Panc1 (cell line): ENCODE measurements around the gene ARG2. TPM values are rescaled to one million over a fixed set of nuclear protein-coding genes. Genes with fewer than 3 reads are reported as not detected.
A peak's percentile ranks its signal among the peaks of the same experiment; 100 is the strongest.

Source experiments
- ATAC-seq: fragments of 200-7000 bp; cut with Tn5 transposase; 2 replicates; pipeline ENCODE4 v1.9.1; 2020; ENCODE audit warnings: mild to moderate bottlenecking, moderate library complexity
- BruUV-seq: library from RNA; stranded (reverse); fragments of 400-500 nt; replicated peaks from 2 replicates; lab custom pipeline; 2021; lab: Mats Ljungman, UMichigan
- CTCF ChIA-PET: fragments of 300-600 bp; sonication (Branson Sonifier 250); formaldehyde crosslinking; loops from one replicate; lab custom pipeline; 2022; ENCODE audit warnings: antibody characterized with exemption; lab: Charles Lee
- POLR2A ChIA-PET: fragments of 300-600 bp; sonication (Branson Sonifier 250); formaldehyde crosslinking; loops from one replicate; lab custom pipeline; 2022; ENCODE audit warnings: antibody characterized with exemption; lab: Charles Lee
- DNase-seq: peaks from one replicate; pipeline ENCODE4 v3.0.0-alpha.2; 2010; ENCODE audit warnings: low read depth, low spot score
- H3K27ac ChIP-seq: 2 replicates; pipeline ENCODE4 v1.5.1; 2011; ENCODE audit warnings: mild to moderate bottlenecking, low read length, inconsistent platforms
- H3K27me3 ChIP-seq: fragments of 200-500 bp; sonication (Bioruptor generic); 2 replicates; pipeline ENCODE4 v1.6.0; 2014; ENCODE audit warnings: low read length, inconsistent platforms; ENCODE audit not compliant: control insufficient read depth, insufficient read depth
- H3K36me3 ChIP-seq: fragments of 200-500 bp; sonication (Bioruptor generic); 2 replicates; pipeline ENCODE4 v1.5.1; 2014; ENCODE audit warnings: inconsistent platforms, mild to moderate bottlenecking, low read length, moderate library complexity; ENCODE audit not compliant: control insufficient read depth, insufficient read depth
- H3K4me1 ChIP-seq: 2 replicates; pipeline ENCODE4 v1.5.1; 2011; ENCODE audit warnings: inconsistent platforms, mild to moderate bottlenecking, low read length, moderate library complexity; ENCODE audit not compliant: control insufficient read depth, insufficient read depth
- H3K4me3 ChIP-seq, 2 experiments: 2 replicates each; pipeline ENCODE4 v1.5.1; 2011 to 2012; ENCODE audit warnings: low read depth in 2 of 2, low read length in 2 of 2, mild to moderate bottlenecking in 2 of 2, inconsistent platforms in 1 of 2, moderate library complexity in 1 of 2
- H3K9me3 ChIP-seq: fragments of 200-500 bp; sonication (Bioruptor generic); 2 replicates; pipeline ENCODE4 v1.5.1; 2014; ENCODE audit warnings: low read depth, mild to moderate bottlenecking, inconsistent platforms, low read length, moderate library complexity; ENCODE audit not compliant: control insufficient read depth, insufficient read depth
- CTCF ChIP-seq: fragments of 450-650 bp; IDR thresholded peaks from 2 replicates; pipeline ENCODE4 v1.5.1; 2017; ENCODE audit warnings: mild to moderate bottlenecking
- POLR2AphosphoS5 ChIP-seq: IDR thresholded peaks from 2 replicates; pipeline ENCODE4 v1.6.1; 2012; ENCODE audit warnings: mild to moderate bottlenecking, low read depth, low read length, moderate library complexity
- SIN3A ChIP-seq: IDR thresholded peaks from 2 replicates; pipeline ENCODE4 v1.6.1; 2012; ENCODE audit warnings: low read depth, mild to moderate bottlenecking, low read length, moderate library complexity, borderline replicate concordance; ENCODE audit not compliant: insufficient read depth
- TCF7L2 ChIP-seq: IDR thresholded peaks from 2 replicates; pipeline ENCODE4 v1.6.1; 2011; ENCODE audit warnings: mild to moderate bottlenecking, low read depth, low read length, inconsistent platforms
- in situ Hi-C: cut with HindIII; loops from 2 replicates; pipeline ENCODE4 v1.10.0; 2016; ENCODE audit warnings: low sequenced_read_pairs, low pct_unique_long_range_greater_than_20kb
- intact Hi-C: fragments of 100-400 bp; cut with micrococcal nuclease; formaldehyde crosslinking; loops from one replicate; pipeline ENCODE4 v1.10.0; 2022; ENCODE audit not compliant: unreplicated experiment
- total RNA-seq: library from RNA; stranded (reverse); gene quantifications from one replicate; pipeline ENCODE4 v1.2.1, GENCODE V29; 2021; ENCODE audit not compliant: unreplicated experiment
- TF ChIP-seq, protein P1 (sequence below), 2 experiments: IDR thresholded peaks; 2 replicates each; pipeline ENCODE4 v1.6.1; 2011 to 2012; ENCODE audit warnings: low read depth in 2 of 2, control low read depth in 1 of 2, low read length in 1 of 2, mild to moderate bottlenecking in 1 of 2, moderate library complexity in 1 of 2; ENCODE audit not compliant: insufficient read depth in 1 of 2

The ARG2 gene
- total RNA-seq, 1 experiment from 2014 or later, result 1.1 TPM

- POLR2A ChIA-PET, result no interaction called here
Measured at GRCh38 chr14:67618617-67619063, 1.1 kb upstream of the ARG2 start.

GRCh38 chr14:67620217-67620785 is 581 bp downstream of the ARG2 start:
- POLR2A ChIA-PET, result no interaction called here

More at GRCh38 chr14:67618617-67619063, 1.1 kb upstream of the ARG2 start:
- Histone ChIP-seq H3K4me1 (peaks cover 9% of the 10 kb centered on the region), H3K9me3 (no peaks in the 10 kb centered on the region), H3K27ac (no peak overlapping the region), H3K4me3 (no peak overlapping the region), H3K36me3 (no peaks in the 10 kb centered on the region), H3K27me3 (no peaks in the 10 kb centered on the region)
- CTCF ChIA-PET, result interaction anchor here (0.6 to 1.9 kb wide), 4 partner anchors 12 to 86 kb away, joined by 3 to 10 read pairs (median 4); no protein-coding TSS in a partner anchor
- DNase-seq, result no peak
- BruUV-seq, result no TSS peak
- in situ Hi-C loops, result no loop called here
- intact Hi-C loops, result loop anchor here (5.0 to 10.0 kb wide), 2 partner anchors 49 to 86 kb away; partner anchors contain the start of gene RDH12
- peak; percentile 42; the same call in 1 of the 2 replicates for ATAC-seq
- TF ChIP-seq CTCF (peak; percentile 75), TCF7L2 (no peak)

More at GRCh38 chr14:67620217-67620785, 581 bp downstream of the ARG2 start:
- H3K27me3 ChIP-seq, result no peaks in the 10 kb centered on the region
- BruUV-seq, result no TSS peak
- in situ Hi-C loops, result no loop called here
- no peak overlapping the region for H3K27ac ChIP-seq
- ATAC-seq (peak; percentile 33), DNase-seq (no peak)
- no peaks in the 10 kb centered on the region for H3K36me3 ChIP-seq
- no peak for TF ChIP-seq POLR2AphosphoS5
- no peak for TF ChIP-seq TCF7L2
- TF ChIP-seq, protein P1, sequence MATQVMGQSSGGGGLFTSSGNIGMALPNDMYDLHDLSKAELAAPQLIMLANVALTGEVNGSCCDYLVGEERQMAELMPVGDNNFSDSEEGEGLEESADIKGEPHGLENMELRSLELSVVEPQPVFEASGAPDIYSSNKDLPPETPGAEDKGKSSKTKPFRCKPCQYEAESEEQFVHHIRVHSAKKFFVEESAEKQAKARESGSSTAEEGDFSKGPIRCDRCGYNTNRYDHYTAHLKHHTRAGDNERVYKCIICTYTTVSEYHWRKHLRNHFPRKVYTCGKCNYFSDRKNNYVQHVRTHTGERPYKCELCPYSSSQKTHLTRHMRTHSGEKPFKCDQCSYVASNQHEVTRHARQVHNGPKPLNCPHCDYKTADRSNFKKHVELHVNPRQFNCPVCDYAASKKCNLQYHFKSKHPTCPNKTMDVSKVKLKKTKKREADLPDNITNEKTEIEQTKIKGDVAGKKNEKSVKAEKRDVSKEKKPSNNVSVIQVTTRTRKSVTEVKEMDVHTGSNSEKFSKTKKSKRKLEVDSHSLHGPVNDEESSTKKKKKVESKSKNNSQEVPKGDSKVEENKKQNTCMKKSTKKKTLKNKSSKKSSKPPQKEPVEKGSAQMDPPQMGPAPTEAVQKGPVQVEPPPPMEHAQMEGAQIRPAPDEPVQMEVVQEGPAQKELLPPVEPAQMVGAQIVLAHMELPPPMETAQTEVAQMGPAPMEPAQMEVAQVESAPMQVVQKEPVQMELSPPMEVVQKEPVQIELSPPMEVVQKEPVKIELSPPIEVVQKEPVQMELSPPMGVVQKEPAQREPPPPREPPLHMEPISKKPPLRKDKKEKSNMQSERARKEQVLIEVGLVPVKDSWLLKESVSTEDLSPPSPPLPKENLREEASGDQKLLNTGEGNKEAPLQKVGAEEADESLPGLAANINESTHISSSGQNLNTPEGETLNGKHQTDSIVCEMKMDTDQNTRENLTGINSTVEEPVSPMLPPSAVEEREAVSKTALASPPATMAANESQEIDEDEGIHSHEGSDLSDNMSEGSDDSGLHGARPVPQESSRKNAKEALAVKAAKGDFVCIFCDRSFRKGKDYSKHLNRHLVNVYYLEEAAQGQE (IDR thresholded peaks at IDR 0.05; ENCODE audit: insufficient read depth in 1 of 2, low read depth in 2 of 2, low read length in 1 of 2), result no peak
- TF ChIP-seq SIN3A, result no peak
- no peak for TF ChIP-seq CTCF
- peak overlapping the region; percentile 58 to 71 for H3K4me3 ChIP-seq
- H3K9me3 ChIP-seq, result no peaks in the 10 kb centered on the region
- intact Hi-C loops, result no loop called here
- peaks cover 9% of the 10 kb centered on the region for H3K4me1 ChIP-seq
- CTCF ChIA-PET, result interaction anchor here (0.6 to 0.9 kb wide), 3 partner anchors 37 to 107 kb away, joined by 3 to 4 read pairs (median 3); no protein-coding TSS in a partner anchor
